Loucy (cell line): ENCODE results near the gene PIP4P1.

Experiments used
- H2AFZ ChIP-seq: fragments of 200-600 bp; sonication (generic); 2 replicates; pipeline ENCODE4 v1.6.0; 2016; ENCODE audit warnings: antibody characterized with exemption, mild to moderate bottlenecking, low read length, moderate library complexity
- H3F3A ChIP-seq: fragments of 200-600 bp; 2 replicates; pipeline ENCODE4 v1.6.0; 2016; ENCODE audit warnings: antibody characterized with exemption, low read depth, mild to moderate bottlenecking
- H3K27me3 ChIP-seq: fragments of 200-600 bp; sonication (generic); 2 replicates; pipeline ENCODE4 v1.6.1; 2014; ENCODE audit warnings: low read length, mild to moderate bottlenecking; ENCODE audit not compliant: insufficient read depth, poor library complexity, severe bottlenecking
- H3K36me3 ChIP-seq: fragments of 200-600 bp; sonication (generic); 2 replicates; pipeline ENCODE4 v1.6.1; 2016; ENCODE audit warnings: low read length; ENCODE audit not compliant: insufficient read depth
- H3K4me1 ChIP-seq: fragments of 200-600 bp; sonication (generic); 2 replicates; pipeline ENCODE4 v1.5.1; 2014; ENCODE audit warnings: low read length, mild to moderate bottlenecking; ENCODE audit not compliant: insufficient read depth, poor library complexity, severe bottlenecking
- H3K4me2 ChIP-seq: fragments of 200-600 bp; sonication (generic); 2 replicates; pipeline ENCODE4 v1.6.0; 2014; ENCODE audit warnings: antibody characterized with exemption, low read length, low read depth, mild to moderate bottlenecking; ENCODE audit not compliant: poor library complexity, severe bottlenecking
- H3K4me3 ChIP-seq: fragments of 200-600 bp; sonication (generic); 2 replicates; pipeline ENCODE4 v1.5.1; 2014; ENCODE audit warnings: low read length, mild to moderate bottlenecking, mixed read lengths; ENCODE audit not compliant: poor library complexity, severe bottlenecking
- H3K79me2 ChIP-seq: fragments of 200-600 bp; sonication (generic); 2 replicates; pipeline ENCODE4 v1.6.1; 2014; ENCODE audit warnings: low read length; ENCODE audit not compliant: insufficient read depth
- H3K9ac ChIP-seq: fragments of 200-600 bp; sonication (generic); 2 replicates; pipeline ENCODE4 v1.6.0; 2014; ENCODE audit warnings: mild to moderate bottlenecking, low read depth, low read length, moderate library complexity; ENCODE audit not compliant: poor library complexity, severe bottlenecking
- H3K9me2 ChIP-seq: fragments of 200-600 bp; sonication (generic); replicated peaks from 2 replicates; pipeline ENCODE4 v1.6.1; 2016; ENCODE audit warnings: low read depth, low read length, mixed read lengths
- H3K9me3 ChIP-seq: fragments of 200-600 bp; sonication (generic); 2 replicates; pipeline ENCODE4 v1.6.1; 2014; ENCODE audit warnings: mild to moderate bottlenecking, antibody characterized with exemption, low read length, low read depth; ENCODE audit not compliant: insufficient read depth
- H4K20me1 ChIP-seq: fragments of 200-600 bp; sonication (generic); 2 replicates; pipeline ENCODE4 v1.6.0; 2014; ENCODE audit warnings: antibody characterized with exemption, low read length, mild to moderate bottlenecking; ENCODE audit not compliant: insufficient read depth, poor library complexity, severe bottlenecking
- CTCF ChIP-seq: fragments of 200-600 bp; sonication (generic); conservative IDR thresholded peaks from 2 replicates; pipeline ENCODE4 v1.5.1; 2014; ENCODE audit warnings: mild to moderate bottlenecking, antibody characterized with exemption, low read length
- EZH2phosphoT487 ChIP-seq: fragments of 200-600 bp; IDR thresholded peaks from 2 replicates; pipeline ENCODE4 v1.6.1; 2018; ENCODE audit warnings: antibody characterized with exemption, mild to moderate bottlenecking, moderate library complexity, borderline replicate concordance

PIP4P1 gene

GRCh38 chr14:20435582-20436362, 25.5 kb downstream of the PIP4P1 start, which contains the start of gene KLHL33:
Gene KLHL33 (minus strand): TSS chr14:20436166. CDS start chr14:20435811, 355 bp downstream.
- Histone ChIP-seq H3K9ac (no peak within 1 kb of the TSS), H3K79me2 (no peaks in the 10 kb centered on the region), H3K9me3 (no peaks in the 10 kb centered on the region), H4K20me1 (no peaks in the 10 kb centered on the region), H3K27me3 (no peaks in the 10 kb centered on the region), H2AFZ (no peak within 1 kb of the TSS), H3K4me3 (no peak within 1 kb of the TSS), H3K9me2 (no peaks in the 10 kb centered on the region), H3K36me3 (no peaks in the 10 kb centered on the region), H3K4me1 (peaks cover 9% of the 10 kb centered on the region), H3K4me2 (no peak within 1 kb of the TSS), H3F3A (no peaks in the 10 kb centered on the region)
- TF ChIP-seq CTCF (no peak), EZH2phosphoT487 (no peak)

- no peak overlapping the region for H3K9ac ChIP-seq
- H3K9me2 ChIP-seq, result no peaks in the 10 kb centered on the region
- H3K36me3 ChIP-seq, result no peaks in the 10 kb centered on the region
- no peaks in the 10 kb centered on the region for H3K27me3 ChIP-seq
- H3K9me3 ChIP-seq, result no peaks in the 10 kb centered on the region
- H3K79me2 ChIP-seq, result no peaks in the 10 kb centered on the region
- H4K20me1 ChIP-seq, result no peaks in the 10 kb centered on the region
- TF ChIP-seq EZH2phosphoT487 (no peak), CTCF (no peak)
- H3K4me3 ChIP-seq, result no peak overlapping the region
- H3F3A ChIP-seq, result no peaks in the 10 kb centered on the region
- H3K4me2 ChIP-seq, result no peak overlapping the region
- H3K4me1 ChIP-seq, result peaks cover 8% of the 10 kb centered on the region
- H2AFZ ChIP-seq, result no peak overlapping the region
Measured at GRCh38 chr14:20434701-20435581, 26.3 kb downstream of the PIP4P1 start.

- TF ChIP-seq EZH2phosphoT487, result no peak
- TF ChIP-seq CTCF, result no peak
- no peaks in the 10 kb centered on the region for H3F3A ChIP-seq
- peaks cover 10% of the 10 kb centered on the region; the same call in 1 of the 2 replicates for H3K79me2 ChIP-seq
- H4K20me1 ChIP-seq, result no peaks in the 10 kb centered on the region
- no peaks in the 10 kb centered on the region for H3K9me3 ChIP-seq
- no peak overlapping the region for H3K9ac ChIP-seq
- no peaks in the 10 kb centered on the region for H3K27me3 ChIP-seq
- H3K4me2 ChIP-seq, result no peak overlapping the region
- no peak overlapping the region for H2AFZ ChIP-seq
- H3K4me3 ChIP-seq, result no peak overlapping the region
- H3K9me2 ChIP-seq, result no peaks in the 10 kb centered on the region
- no peaks in the 10 kb centered on the region for H3K36me3 ChIP-seq
- peaks cover 35% of the 10 kb centered on the region for H3K4me1 ChIP-seq
Measured at GRCh38 chr14:20429801-20430669, 31.2 kb downstream of the PIP4P1 start.
